ENCODE results near the gene ZNF234.

GRCh38 chr19:44141191-44142058 is at the start of gene ZNF234:
- TF ChIP-seq CTCF (conservative IDR thresholded peaks at IDR 0.05; ENCODE audit: low read depth, low read length) (0 out of 2 replicates have a peak, but pooled peaks have one; percentile 4), RAD21 (IDR thresholded peaks at IDR 0.05; ENCODE audit: low read length) (no peak)

All from IMR-90 (cell line).